ENCODE data around the gene C20orf173. TPM values are rescaled to one million over a fixed set of nuclear protein-coding genes. Genes with fewer than 3 reads are reported as not detected.

C20orf173 gene
- total and polyA plus RNA-seq, 2 of the 13 experiments (the other 11 are each of a cell fraction or from before 2014, with no cell fraction given) = not detected

DNA sequence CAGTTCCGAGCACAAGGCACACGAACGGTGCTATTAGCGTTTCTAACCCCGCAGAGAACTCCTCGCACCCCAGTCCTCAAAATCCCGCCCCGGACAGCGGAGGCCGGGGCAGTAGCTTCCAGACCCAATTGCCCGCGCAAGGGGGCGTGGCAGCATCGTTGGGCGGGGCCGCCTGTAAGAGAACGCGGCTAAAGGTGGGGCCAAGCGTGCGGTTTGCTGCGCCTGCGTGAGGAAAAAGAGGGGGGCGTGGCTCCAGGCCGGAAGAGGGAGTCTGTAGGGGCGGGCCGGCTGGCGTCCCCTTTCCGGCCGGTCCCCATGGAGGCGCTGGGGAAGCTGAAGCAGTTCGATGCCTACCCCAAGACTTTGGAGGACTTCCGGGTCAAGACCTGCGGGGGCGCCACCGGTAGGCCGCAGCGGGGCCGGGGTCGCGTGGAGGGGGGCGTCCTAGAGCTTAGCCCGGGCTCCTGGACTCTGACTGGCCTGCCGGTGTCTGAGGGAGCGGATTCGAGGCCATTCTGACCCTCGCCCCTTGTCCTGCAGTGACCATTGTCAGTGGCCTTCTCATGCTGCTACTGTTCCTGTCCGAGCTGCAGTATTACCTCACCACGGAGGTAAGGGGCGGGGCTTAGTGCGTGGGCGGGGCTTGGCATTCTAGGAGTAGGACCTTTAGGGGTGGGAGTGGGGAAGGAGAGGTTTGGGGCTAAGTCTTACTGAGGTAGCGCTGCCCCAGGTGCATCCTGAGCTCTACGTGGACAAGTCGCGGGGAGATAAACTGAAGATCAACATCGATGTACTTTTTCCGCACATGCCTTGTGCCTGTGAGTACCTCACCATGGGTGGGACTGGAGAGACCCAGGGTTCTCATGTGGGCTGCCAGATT is 12.6 kb upstream of the C20orf173 start, which contains the start of gene ERGIC3 (continued):
- TF ChIP-seq NFIC (IDR thresholded peaks at IDR 0.05; ENCODE audit: low read length) (no peak), SYNCRIP (IDR thresholded peaks at IDR 0.05; ENCODE audit: insufficient read depth, low read depth, low read length) (no peak), SALL1 (CRISPR knock-in tag; IDR thresholded peaks at IDR 0.05) (peak; percentile 80), HES4 (CRISPR knock-in tag; IDR thresholded peaks at IDR 0.05; ENCODE audit: borderline replicate concordance) (no peak; the same call in 1 of the 2 replicates), ATAD3A (CRISPR knock-in tag; IDR thresholded peaks at IDR 0.05) (0 out of 2 replicates have a peak, but pooled peaks have one; percentile 82), HMGA1 (CRISPR knock-in tag; conservative IDR thresholded peaks at IDR 0.05) (no peak), ETV6 (CRISPR knock-in tag; conservative IDR thresholded peaks at IDR 0.05) (no peak; the same call in 1 of the 2 replicates), GATA4 (IDR thresholded peaks at IDR 0.05; ENCODE audit: borderline replicate concordance, low read depth) (peak; percentile 74; the same call in 1 of the 2 replicates), KLF9 (CRISPR knock-in tag; IDR thresholded peaks at IDR 0.05; ENCODE audit: low read depth) (peak; percentile 100), AHR (CRISPR knock-in tag; IDR thresholded peaks at IDR 0.05) (no peak; the same call in 1 of the 2 replicates), MIER3 (CRISPR knock-in tag; IDR thresholded peaks at IDR 0.05; ENCODE audit: borderline replicate concordance) (no peak), ARNTL (CRISPR knock-in tag; IDR thresholded peaks at IDR 0.05) (0 out of 2 replicates have a peak, but pooled peaks have one; percentile 75), NRL (CRISPR knock-in tag; IDR thresholded peaks at IDR 0.05; ENCODE audit: borderline replicate concordance) (peak; percentile 96), REXO4 (CRISPR knock-in tag; IDR thresholded peaks at IDR 0.05; ENCODE audit: borderline replicate concordance) (no peak), ZNF749 (CRISPR knock-in tag; IDR thresholded peaks at IDR 0.05; ENCODE audit: borderline replicate concordance) (peak; percentile 90), ZNF33B (CRISPR knock-in tag; IDR thresholded peaks at IDR 0.05) (peak; percentile 45; the same call in 1 of the 2 replicates), ZNF75D (CRISPR knock-in tag; IDR thresholded peaks at IDR 0.05; ENCODE audit: borderline replicate concordance) (no peak; the same call in 1 of the 2 replicates), ZNF543 (CRISPR knock-in tag; IDR thresholded peaks at IDR 0.05) (peak; percentile 63), HCFC1 (IDR thresholded peaks at IDR 0.05; ENCODE audit: low read depth, low read length) (peak; percentile 52)
- TF ChIP-seq, protein P1, sequence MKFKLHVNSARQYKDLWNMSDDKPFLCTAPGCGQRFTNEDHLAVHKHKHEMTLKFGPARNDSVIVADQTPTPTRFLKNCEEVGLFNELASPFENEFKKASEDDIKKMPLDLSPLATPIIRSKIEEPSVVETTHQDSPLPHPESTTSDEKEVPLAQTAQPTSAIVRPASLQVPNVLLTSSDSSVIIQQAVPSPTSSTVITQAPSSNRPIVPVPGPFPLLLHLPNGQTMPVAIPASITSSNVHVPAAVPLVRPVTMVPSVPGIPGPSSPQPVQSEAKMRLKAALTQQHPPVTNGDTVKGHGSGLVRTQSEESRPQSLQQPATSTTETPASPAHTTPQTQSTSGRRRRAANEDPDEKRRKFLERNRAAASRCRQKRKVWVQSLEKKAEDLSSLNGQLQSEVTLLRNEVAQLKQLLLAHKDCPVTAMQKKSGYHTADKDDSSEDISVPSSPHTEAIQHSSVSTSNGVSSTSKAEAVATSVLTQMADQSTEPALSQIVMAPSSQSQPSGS (CRISPR knock-in tag; IDR thresholded peaks at IDR 0.05) = peak; percentile 75; the same call in 1 of the 2 replicates
- TF ChIP-seq, protein P2, sequence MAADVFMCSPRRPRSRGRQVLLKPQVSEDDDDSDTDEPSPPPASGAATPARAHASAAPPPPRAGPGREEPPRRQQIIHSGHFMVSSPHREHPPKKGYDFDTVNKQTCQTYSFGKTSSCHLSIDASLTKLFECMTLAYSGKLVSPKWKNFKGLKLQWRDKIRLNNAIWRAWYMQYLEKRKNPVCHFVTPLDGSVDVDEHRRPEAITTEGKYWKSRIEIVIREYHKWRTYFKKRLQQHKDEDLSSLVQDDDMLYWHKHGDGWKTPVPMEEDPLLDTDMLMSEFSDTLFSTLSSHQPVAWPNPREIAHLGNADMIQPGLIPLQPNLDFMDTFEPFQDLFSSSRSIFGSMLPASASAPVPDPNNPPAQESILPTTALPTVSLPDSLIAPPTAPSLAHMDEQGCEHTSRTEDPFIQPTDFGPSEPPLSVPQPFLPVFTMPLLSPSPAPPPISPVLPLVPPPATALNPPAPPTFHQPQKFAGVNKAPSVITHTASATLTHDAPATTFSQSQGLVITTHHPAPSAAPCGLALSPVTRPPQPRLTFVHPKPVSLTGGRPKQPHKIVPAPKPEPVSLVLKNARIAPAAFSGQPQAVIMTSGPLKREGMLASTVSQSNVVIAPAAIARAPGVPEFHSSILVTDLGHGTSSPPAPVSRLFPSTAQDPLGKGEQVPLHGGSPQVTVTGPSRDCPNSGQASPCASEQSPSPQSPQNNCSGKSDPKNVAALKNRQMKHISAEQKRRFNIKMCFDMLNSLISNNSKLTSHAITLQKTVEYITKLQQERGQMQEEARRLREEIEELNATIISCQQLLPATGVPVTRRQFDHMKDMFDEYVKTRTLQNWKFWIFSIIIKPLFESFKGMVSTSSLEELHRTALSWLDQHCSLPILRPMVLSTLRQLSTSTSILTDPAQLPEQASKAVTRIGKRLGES (CRISPR knock-in tag; IDR thresholded peaks at IDR 0.05; ENCODE audit: borderline replicate concordance) = no peak
- TF ChIP-seq, protein P3, sequence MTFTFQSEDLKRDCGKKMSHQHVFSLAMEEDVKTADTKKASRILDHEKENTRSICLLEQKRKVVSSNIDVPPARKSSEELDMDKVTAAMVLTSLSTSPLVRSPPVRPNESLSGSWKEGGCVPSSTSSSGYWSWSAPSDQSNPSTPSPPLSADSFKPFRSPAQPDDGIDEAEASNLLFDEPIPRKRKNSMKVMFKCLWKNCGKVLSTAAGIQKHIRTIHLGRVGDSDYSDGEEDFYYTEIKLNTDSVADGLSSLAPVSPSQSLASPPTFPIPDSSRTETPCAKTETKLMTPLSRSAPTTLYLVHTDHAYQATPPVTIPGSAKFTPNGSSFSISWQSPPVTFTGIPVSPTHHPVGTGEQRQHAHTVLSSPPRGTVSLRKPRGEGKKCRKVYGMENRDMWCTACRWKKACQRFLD (CRISPR knock-in tag; IDR thresholded peaks at IDR 0.05; ENCODE audit: borderline replicate concordance) = 0 out of 2 replicates have a peak, but pooled peaks have one; percentile 66
- TF ChIP-seq, protein P4, sequence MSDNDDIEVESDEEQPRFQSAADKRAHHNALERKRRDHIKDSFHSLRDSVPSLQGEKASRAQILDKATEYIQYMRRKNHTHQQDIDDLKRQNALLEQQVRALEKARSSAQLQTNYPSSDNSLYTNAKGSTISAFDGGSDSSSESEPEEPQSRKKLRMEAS (IDR thresholded peaks at IDR 0.05) = peak; percentile 87
